HepG2 (cell line): ENCODE results near the gene NUDT17. TPM values are rescaled to one million over a fixed set of nuclear protein-coding genes. Genes with fewer than 3 reads are reported as not detected.

Experiments
- CHCHD3 ChIP-seq: sonication (generic); formaldehyde crosslinking; IDR thresholded peaks from 2 replicates; pipeline ENCODE4 v1.8.0; 2022; ENCODE audit warnings: mild to moderate bottlenecking, missing genetic modification reagents, moderate library complexity
- EP300 ChIP-seq, 3 experiments: sonication (generic) in 1 of 3; formaldehyde crosslinking in 1 of 3; IDR thresholded peaks; 2 replicates each; pipeline versions ENCODE4 v1.5.1 to v1.6.1; 2011 to 2020; ENCODE audit warnings: low read depth in 2 of 3, low read length in 2 of 3, borderline replicate concordance in 1 of 3, improper control_type of control experiment in 1 of 3, mild to moderate bottlenecking in 1 of 3, missing genetic modification reagents in 1 of 3, moderate library complexity in 1 of 3
- FOXA1 ChIP-seq, 2 experiments: fragments of 450-650 bp in 1 of 2; sonication (generic) in 1 of 2; formaldehyde crosslinking in 1 of 2; IDR thresholded peaks; 2 replicates each; pipeline versions ENCODE4 v1.4.0 to v1.6.1; 2016 to 2020; ENCODE audit warnings: missing genetic modification reagents in 1 of 2
- KDM1A ChIP-seq: IDR thresholded peaks from 2 replicates; pipeline ENCODE4 v1.6.1; 2016; ENCODE audit warnings: missing compliant biosample characterization
- SAP130 ChIP-seq: IDR thresholded peaks from 2 replicates; pipeline ENCODE4 v1.6.1; 2016; ENCODE audit warnings: low read depth
- SATB2 ChIP-seq: sonication (generic); formaldehyde crosslinking; IDR thresholded peaks from 2 replicates; pipeline ENCODE4 v1.5.0; 2020; ENCODE audit warnings: missing genetic modification reagents
- SKI ChIP-seq: fragments of 450-650 bp; IDR thresholded peaks from one replicate; pipeline ENCODE4 v1.6.1; 2018; ENCODE audit warnings: mild to moderate bottlenecking; ENCODE audit not compliant: partially characterized antibody
- ZNF441 ChIP-seq: sonication (generic); formaldehyde crosslinking; IDR thresholded peaks from 2 replicates; pipeline ENCODE4 v1.7.0; 2021; ENCODE audit warnings: missing genetic modification reagents, borderline replicate concordance
- ZNF569 ChIP-seq: sonication (generic); formaldehyde crosslinking; IDR thresholded peaks from 2 replicates; pipeline ENCODE4 v1.5.0; 2020; ENCODE audit warnings: mild to moderate bottlenecking, missing genetic modification reagents, moderate library complexity, borderline replicate concordance
- polyA plus RNA-seq, 8 experiments: library from polyadenylated mRNA; depleted of rRNA in 3 of 8; stranded (reverse) in 7 of 8; unstranded in 1 of 8; fragments of >200 nt; fragmentation: Illumina TruSeq in 4 of 8; extraction: Trizol in 4 of 8; gene quantifications; 2 replicates each; pipeline versions ENCODE4 v1.2.1 to v1.2.3, GENCODE V29; 2011 to 2016; ENCODE audit warnings: low read depth in 4 of 8, missing spikeins in 1 of 8, mixed read lengths in 1 of 8; ENCODE audit not compliant: insufficient read depth in 1 of 8
- total RNA-seq, 5 experiments: library from RNA; depleted of rRNA; stranded (reverse); fragments of >200 nt; fragmentation: Illumina TruSeq; extraction: Trizol; gene quantifications; 2 replicates each; pipeline ENCODE4 v1.2.3, GENCODE V29; 2016; ENCODE audit warnings: low read depth in 1 of 5
- TF ChIP-seq, protein P1 (sequence below): sonication (generic); formaldehyde crosslinking; IDR thresholded peaks from 2 replicates; pipeline ENCODE4 v1.5.0; 2020; ENCODE audit warnings: mild to moderate bottlenecking, missing genetic modification reagents
- TF ChIP-seq, protein P2 (sequence below): sonication (generic); formaldehyde crosslinking; IDR thresholded peaks from 2 replicates; pipeline ENCODE4 v1.8.0; 2022; ENCODE audit warnings: mild to moderate bottlenecking, missing genetic modification reagents; ENCODE audit not compliant: insufficient replicate concordance
- TF ChIP-seq, protein P3 (sequence below): sonication (generic); formaldehyde crosslinking; IDR thresholded peaks from 2 replicates; pipeline ENCODE4 v1.4.0; 2020; ENCODE audit warnings: missing genetic modification reagents, mild to moderate bottlenecking, borderline replicate concordance
- TF ChIP-seq, protein P4 (sequence below): sonication (generic); formaldehyde crosslinking; IDR thresholded peaks from 2 replicates; pipeline ENCODE4 v1.5.1; 2020; ENCODE audit warnings: mild to moderate bottlenecking, missing genetic modification reagents
- TF ChIP-seq, protein P5 (sequence below): sonication (generic); formaldehyde crosslinking; conservative IDR thresholded peaks from 2 replicates; pipeline ENCODE4 v1.4.0; 2020; ENCODE audit warnings: mild to moderate bottlenecking, missing genetic modification reagents, moderate library complexity

NUDT17 gene
- total and polyA plus RNA-seq, 2 of the 13 experiments (the other 11 are each of a cell fraction or from before 2014, with no cell fraction given) = 2.6 to 5.8 TPM

DNA sequence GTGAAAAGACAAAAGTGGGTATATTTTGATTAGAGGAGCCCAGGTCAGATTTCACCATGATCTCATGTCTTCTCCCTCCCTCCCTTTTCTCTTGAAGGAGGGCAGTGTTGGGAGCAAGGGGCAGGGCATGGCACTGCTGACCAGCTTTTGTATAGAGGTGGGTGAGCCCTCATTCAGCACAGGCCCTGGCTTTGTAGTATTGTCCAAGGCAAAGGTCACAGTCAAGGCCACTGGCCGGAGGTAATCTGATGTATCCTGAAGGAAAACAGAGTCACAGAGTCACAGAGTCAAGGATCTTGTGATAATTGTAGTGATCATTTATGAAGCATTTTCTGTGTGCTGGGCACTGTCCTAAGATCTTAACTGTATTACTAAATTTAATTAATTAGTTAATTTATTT lies 52.5 kb downstream of the NUDT17 start (continued):
- TF ChIP-seq, protein P1, sequence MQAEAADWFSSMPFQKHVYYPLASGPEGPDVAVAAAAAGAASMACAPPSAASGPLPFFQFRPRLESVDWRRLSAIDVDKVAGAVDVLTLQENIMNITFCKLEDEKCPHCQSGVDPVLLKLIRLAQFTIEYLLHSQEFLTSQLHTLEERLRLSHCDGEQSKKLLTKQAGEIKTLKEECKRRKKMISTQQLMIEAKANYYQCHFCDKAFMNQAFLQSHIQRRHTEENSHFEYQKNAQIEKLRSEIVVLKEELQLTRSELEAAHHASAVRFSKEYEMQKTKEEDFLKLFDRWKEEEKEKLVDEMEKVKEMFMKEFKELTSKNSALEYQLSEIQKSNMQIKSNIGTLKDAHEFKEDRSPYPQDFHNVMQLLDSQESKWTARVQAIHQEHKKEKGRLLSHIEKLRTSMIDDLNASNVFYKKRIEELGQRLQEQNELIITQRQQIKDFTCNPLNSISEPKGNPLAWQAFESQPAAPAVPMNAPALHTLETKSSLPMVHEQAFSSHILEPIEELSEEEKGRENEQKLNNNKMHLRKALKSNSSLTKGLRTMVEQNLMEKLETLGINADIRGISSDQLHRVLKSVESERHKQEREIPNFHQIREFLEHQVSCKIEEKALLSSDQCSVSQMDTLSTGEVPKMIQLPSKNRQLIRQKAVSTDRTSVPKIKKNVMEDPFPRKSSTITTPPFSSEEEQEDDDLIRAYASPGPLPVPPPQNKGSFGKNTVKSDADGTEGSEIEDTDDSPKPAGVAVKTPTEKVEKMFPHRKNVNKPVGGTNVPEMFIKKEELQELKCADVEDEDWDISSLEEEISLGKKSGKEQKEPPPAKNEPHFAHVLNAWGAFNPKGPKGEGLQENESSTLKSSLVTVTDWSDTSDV (CRISPR knock-in tag) = no peak
- TF ChIP-seq, protein P2, sequence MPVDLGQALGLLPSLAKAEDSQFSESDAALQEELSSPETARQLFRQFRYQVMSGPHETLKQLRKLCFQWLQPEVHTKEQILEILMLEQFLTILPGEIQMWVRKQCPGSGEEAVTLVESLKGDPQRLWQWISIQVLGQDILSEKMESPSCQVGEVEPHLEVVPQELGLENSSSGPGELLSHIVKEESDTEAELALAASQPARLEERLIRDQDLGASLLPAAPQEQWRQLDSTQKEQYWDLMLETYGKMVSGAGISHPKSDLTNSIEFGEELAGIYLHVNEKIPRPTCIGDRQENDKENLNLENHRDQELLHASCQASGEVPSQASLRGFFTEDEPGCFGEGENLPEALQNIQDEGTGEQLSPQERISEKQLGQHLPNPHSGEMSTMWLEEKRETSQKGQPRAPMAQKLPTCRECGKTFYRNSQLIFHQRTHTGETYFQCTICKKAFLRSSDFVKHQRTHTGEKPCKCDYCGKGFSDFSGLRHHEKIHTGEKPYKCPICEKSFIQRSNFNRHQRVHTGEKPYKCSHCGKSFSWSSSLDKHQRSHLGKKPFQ (CRISPR knock-in tag) = no peak
- TF ChIP-seq, protein P3, sequence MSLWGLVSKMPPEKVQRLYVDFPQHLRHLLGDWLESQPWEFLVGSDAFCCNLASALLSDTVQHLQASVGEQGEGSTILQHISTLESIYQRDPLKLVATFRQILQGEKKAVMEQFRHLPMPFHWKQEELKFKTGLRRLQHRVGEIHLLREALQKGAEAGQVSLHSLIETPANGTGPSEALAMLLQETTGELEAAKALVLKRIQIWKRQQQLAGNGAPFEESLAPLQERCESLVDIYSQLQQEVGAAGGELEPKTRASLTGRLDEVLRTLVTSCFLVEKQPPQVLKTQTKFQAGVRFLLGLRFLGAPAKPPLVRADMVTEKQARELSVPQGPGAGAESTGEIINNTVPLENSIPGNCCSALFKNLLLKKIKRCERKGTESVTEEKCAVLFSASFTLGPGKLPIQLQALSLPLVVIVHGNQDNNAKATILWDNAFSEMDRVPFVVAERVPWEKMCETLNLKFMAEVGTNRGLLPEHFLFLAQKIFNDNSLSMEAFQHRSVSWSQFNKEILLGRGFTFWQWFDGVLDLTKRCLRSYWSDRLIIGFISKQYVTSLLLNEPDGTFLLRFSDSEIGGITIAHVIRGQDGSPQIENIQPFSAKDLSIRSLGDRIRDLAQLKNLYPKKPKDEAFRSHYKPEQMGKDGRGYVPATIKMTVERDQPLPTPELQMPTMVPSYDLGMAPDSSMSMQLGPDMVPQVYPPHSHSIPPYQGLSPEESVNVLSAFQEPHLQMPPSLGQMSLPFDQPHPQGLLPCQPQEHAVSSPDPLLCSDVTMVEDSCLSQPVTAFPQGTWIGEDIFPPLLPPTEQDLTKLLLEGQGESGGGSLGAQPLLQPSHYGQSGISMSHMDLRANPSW = no peak
- no peak for TF ChIP-seq ZNF569 (CRISPR knock-in tag)
- TF ChIP-seq SAP130 (CRISPR knock-in tag) = peak; percentile 41; the same call in 1 of the 2 replicates
- TF ChIP-seq KDM1A (CRISPR knock-in tag) = no peak
- TF ChIP-seq EP300 (IDR thresholded peaks at IDR 0.05; ENCODE audit: low read depth in 2 of 2, low read length in 2 of 2) = 0 out of 4 replicates have a peak, but pooled peaks of 1 of the 2 experiments have one; percentile 25
- TF ChIP-seq EP300 (CRISPR knock-in tag; IDR thresholded peaks at IDR 0.05; ENCODE audit: borderline replicate concordance) = peak; percentile 52; the same call in 1 of the 2 replicates
- no peak for TF ChIP-seq SATB2 (CRISPR knock-in tag)
- TF ChIP-seq, protein P4, sequence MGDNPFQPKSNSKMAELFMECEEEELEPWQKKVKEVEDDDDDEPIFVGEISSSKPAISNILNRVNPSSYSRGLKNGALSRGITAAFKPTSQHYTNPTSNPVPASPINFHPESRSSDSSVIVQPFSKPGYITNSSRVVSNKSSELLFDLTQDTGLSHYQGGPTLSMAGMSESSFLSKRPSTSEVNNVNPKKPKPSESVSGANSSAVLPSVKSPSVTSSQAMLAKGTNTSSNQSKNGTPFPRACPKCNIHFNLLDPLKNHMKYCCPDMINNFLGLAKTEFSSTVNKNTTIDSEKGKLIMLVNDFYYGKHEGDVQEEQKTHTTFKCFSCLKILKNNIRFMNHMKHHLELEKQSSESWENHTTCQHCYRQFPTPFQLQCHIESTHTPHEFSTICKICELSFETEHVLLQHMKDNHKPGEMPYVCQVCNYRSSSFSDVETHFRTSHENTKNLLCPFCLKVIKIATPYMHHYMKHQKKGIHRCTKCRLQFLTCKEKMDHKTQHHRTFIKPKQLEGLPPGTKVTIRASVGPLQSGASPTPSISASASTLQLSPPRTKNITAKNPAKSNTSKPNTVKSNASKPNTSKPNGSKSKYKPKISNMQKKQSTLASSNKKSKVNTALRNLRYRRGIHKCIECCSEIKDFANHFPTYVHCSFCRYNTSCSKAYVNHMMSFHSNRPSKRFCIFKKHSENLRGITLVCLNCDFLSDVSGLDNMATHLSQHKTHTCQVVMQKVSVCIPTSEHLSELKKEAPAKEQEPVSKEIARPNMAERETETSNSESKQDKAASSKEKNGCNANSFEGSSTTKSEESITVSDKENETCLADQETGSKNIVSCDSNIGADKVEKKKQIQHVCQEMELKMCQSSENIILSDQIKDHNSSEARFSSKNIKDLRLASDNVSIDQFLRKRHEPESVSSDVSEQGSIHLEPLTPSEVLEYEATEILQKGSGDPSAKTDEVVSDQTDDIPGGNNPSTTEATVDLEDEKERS (CRISPR knock-in tag) = no peak
- TF ChIP-seq ZNF441 (CRISPR knock-in tag) = no peak
- TF ChIP-seq, protein P5, sequence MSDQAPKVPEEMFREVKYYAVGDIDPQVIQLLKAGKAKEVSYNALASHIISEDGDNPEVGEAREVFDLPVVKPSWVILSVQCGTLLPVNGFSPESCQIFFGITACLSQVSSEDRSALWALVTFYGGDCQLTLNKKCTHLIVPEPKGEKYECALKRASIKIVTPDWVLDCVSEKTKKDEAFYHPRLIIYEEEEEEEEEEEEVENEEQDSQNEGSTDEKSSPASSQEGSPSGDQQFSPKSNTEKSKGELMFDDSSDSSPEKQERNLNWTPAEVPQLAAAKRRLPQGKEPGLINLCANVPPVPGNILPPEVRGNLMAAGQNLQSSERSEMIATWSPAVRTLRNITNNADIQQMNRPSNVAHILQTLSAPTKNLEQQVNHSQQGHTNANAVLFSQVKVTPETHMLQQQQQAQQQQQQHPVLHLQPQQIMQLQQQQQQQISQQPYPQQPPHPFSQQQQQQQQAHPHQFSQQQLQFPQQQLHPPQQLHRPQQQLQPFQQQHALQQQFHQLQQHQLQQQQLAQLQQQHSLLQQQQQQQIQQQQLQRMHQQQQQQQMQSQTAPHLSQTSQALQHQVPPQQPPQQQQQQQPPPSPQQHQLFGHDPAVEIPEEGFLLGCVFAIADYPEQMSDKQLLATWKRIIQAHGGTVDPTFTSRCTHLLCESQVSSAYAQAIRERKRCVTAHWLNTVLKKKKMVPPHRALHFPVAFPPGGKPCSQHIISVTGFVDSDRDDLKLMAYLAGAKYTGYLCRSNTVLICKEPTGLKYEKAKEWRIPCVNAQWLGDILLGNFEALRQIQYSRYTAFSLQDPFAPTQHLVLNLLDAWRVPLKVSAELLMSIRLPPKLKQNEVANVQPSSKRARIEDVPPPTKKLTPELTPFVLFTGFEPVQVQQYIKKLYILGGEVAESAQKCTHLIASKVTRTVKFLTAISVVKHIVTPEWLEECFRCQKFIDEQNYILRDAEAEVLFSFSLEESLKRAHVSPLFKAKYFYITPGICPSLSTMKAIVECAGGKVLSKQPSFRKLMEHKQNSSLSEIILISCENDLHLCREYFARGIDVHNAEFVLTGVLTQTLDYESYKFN (CRISPR knock-in tag) = peak; percentile 67
- no peak for TF ChIP-seq FOXA1 (IDR thresholded peaks at IDR 0.05)
- peak; percentile 34; the same call in 1 of the 2 replicates for TF ChIP-seq FOXA1 (CRISPR knock-in tag; IDR thresholded peaks at IDR 0.05)
- TF ChIP-seq CHCHD3 (CRISPR knock-in tag) = no peak
- TF ChIP-seq SKI = peak; percentile 73
